ENCODE measurements around the gene RAD18. TPM values are rescaled to one million over a fixed set of nuclear protein-coding genes. Genes with fewer than 3 reads are reported as not detected.

Gene RAD18
- total RNA-seq (2014; rRNA removed; shearing (Covaris generic)) = 17.6 and 28.8 TPM in 2 replicates

- peak; percentile 90 for DNase-seq (ENCODE audit: low read depth)
Measured at GRCh38 chr3:8963137-8963853, at the start of gene RAD18. Gene RAD18, minus strand, starts transcription at chr3:8963472. Its CDS starts 87 bp downstream, at chr3:8963385.

- no peak for DNase-seq (ENCODE audit: low read depth)
Measured at GRCh38 chr3:9012521-9012920, 49.2 kb upstream of the RAD18 start.

- DNase-seq (ENCODE audit: low read depth) = no peak
Measured at GRCh38 chr3:9009976-9010545, 46.8 kb upstream of the RAD18 start.

- DNase-seq (ENCODE audit: low read depth) = no peak
Measured at GRCh38 chr3:9008550-9009255, 45.4 kb upstream of the RAD18 start.

GRCh38 chr3:9007928-9008327 lies 44.7 kb upstream of the RAD18 start:
- no peak for DNase-seq (ENCODE audit: low read depth)

GRCh38 chr3:9007213-9007612 lies 43.9 kb upstream of the RAD18 start:
- DNase-seq (ENCODE audit: low read depth) = no peak

GRCh38 chr3:9000041-9000440 lies 36.8 kb upstream of the RAD18 start:
- DNase-seq (ENCODE audit: low read depth) = no peak

- DNase-seq (ENCODE audit: low read depth) = no peak
Measured at GRCh38 chr3:8997151-8997550, 33.9 kb upstream of the RAD18 start.

GRCh38 chr3:8996681-8997121 lies 33.4 kb upstream of the RAD18 start:
- no peak for DNase-seq (ENCODE audit: low read depth)

- no peak for DNase-seq (ENCODE audit: low read depth)
Measured at GRCh38 chr3:8996216-8996615, 32.9 kb upstream of the RAD18 start.

GRCh38 chr3:8994226-8994625 lies 31.0 kb upstream of the RAD18 start:
- no peak for DNase-seq (ENCODE audit: low read depth)

- DNase-seq (ENCODE audit: low read depth) = no peak
Measured at GRCh38 chr3:8993331-8993730, 30.1 kb upstream of the RAD18 start.

GRCh38 chr3:8992854-8993253 lies 29.6 kb upstream of the RAD18 start:
- DNase-seq (ENCODE audit: low read depth) = no peak

- no peak for DNase-seq (ENCODE audit: low read depth)
Measured at GRCh38 chr3:8992199-8992598, 28.9 kb upstream of the RAD18 start.

- peak; percentile 71 for DNase-seq (ENCODE audit: low read depth)
Measured at GRCh38 chr3:8990266-8991215, 27.3 kb upstream of the RAD18 start.

- no peak for DNase-seq (ENCODE audit: low read depth)
Measured at GRCh38 chr3:8988791-8989558, 25.7 kb upstream of the RAD18 start.

- DNase-seq (ENCODE audit: low read depth) = no peak
Measured at GRCh38 chr3:8988384-8988655, 25.0 kb upstream of the RAD18 start.

- DNase-seq (ENCODE audit: low read depth) = peak; percentile 51
Measured at GRCh38 chr3:8987645-8988383, 24.5 kb upstream of the RAD18 start.

- DNase-seq (ENCODE audit: low read depth) = no peak
Measured at GRCh38 chr3:8987226-8987625, 24.0 kb upstream of the RAD18 start.

GRCh38 chr3:8986741-8987140 lies 23.5 kb upstream of the RAD18 start:
- DNase-seq (ENCODE audit: low read depth) = no peak

- no peak for DNase-seq (ENCODE audit: low read depth)
Measured at GRCh38 chr3:8985876-8986275, 22.6 kb upstream of the RAD18 start.

Data from Daoy (cell line).